K562 (cell line): Measurements from ENCODE around the gene SLC5A6. TPM values are rescaled to one million over a fixed set of nuclear protein-coding genes. Genes with fewer than 3 reads are reported as not detected.
A peak's percentile ranks its signal among the peaks of the same experiment; 100 is the strongest.

ENCODE experiments used
- ATAC-seq: fragments of 200-7000 bp; cut with Tn5 transposase; 3 replicates; pipeline ENCODE4 v1.9.1; 2020; ENCODE audit warnings: moderate library complexity
- BruUV-seq: library from RNA; stranded (reverse); fragments of 400-500 nt; replicated peaks from 2 replicates; lab custom pipeline; 2021; lab: Mats Ljungman, UMichigan
- CTCF ChIA-PET: fragments of 300-600 bp; formaldehyde crosslinking; extraction: SDS; loops from one replicate; lab custom pipeline; 2021; ENCODE audit warnings: low intra/inter-chr PET ratio; lab: Yijun Ruan, JAX
- POLR2A ChIA-PET: fragments of 300-600, 350-650 bp; sonication (Branson Sonifier 250); formaldehyde crosslinking; extraction: SDS; loops from one replicate; lab custom pipeline; 2021; ENCODE audit warnings: antibody characterized with exemption, inconsistent platforms; lab: Yijun Ruan, JAX
- DNase-seq, 4 experiments: peaks; one replicate each; pipeline versions ENCODE4 v3.0.0 to v3.0.0-alpha.2; 2011 to 2018; ENCODE audit warnings: low spot score in 3 of 4, mixed read lengths in 3 of 4; ENCODE audit errors: extremely low read depth in 1 of 4
- FAIRE-seq: peaks from 2 replicates; lab custom pipeline; 2011; peaks lifted over from hg19 to GRCh38; lab: Jason Lieb, UNC
- H2AFZ ChIP-seq: 2 replicates; pipeline ENCODE4 v1.6.0; 2011; ENCODE audit warnings: low read depth, low read length, control low read depth, inconsistent platforms
- H3K27ac ChIP-seq: fragments of 200-600 bp; 3 replicates; pipeline ENCODE4 v1.8.0; 2011; ENCODE audit warnings: low read depth, mild to moderate bottlenecking, control low read depth, inconsistent platforms, low read length, moderate library complexity, mixed read lengths; ENCODE audit errors: extremely low read depth
- H3K27me3 ChIP-seq, 2 experiments: fragments of 300-600 bp in 1 of 2; 2 replicates in 1 of 2; 3 replicates in 1 of 2; pipeline versions ENCODE4 v1.6.0 to v1.8.0; 2011; ENCODE audit warnings: inconsistent platforms in 2 of 2, low read length in 2 of 2, mild to moderate bottlenecking in 1 of 2, mixed read lengths in 1 of 2, moderate library complexity in 1 of 2; ENCODE audit not compliant: control insufficient read depth in 2 of 2, insufficient read depth in 2 of 2
- H3K36me3 ChIP-seq: fragments of 300-600 bp; 3 replicates; pipeline ENCODE4 v1.8.0; 2011; ENCODE audit warnings: mild to moderate bottlenecking, low read length, inconsistent platforms; ENCODE audit not compliant: control insufficient read depth, insufficient read depth
- H3K4me1 ChIP-seq, 2 experiments: fragments of 200-600 bp in 1 of 2; replicated peaks in 1 of 2; 2 replicates in 1 of 2; 3 replicates in 1 of 2; pipeline versions ENCODE4 v1.5.1 to v1.8.0; 2011; ENCODE audit warnings: inconsistent platforms in 2 of 2, low read length in 2 of 2, mild to moderate bottlenecking in 1 of 2, mixed read lengths in 1 of 2, moderate library complexity in 1 of 2; ENCODE audit not compliant: control insufficient read depth in 2 of 2, insufficient read depth in 2 of 2
- H3K4me2 ChIP-seq: 2 replicates; pipeline ENCODE4 v1.6.1; 2011; ENCODE audit warnings: low read length, control low read depth, inconsistent platforms, mixed read lengths; ENCODE audit not compliant: insufficient read depth
- H3K4me3 ChIP-seq: fragments of 200-600 bp; sonication (generic), shearing (Covaris generic); 2 replicates; pipeline ENCODE4 v1.5.1; 2016; ENCODE audit warnings: control low read depth, inconsistent platforms
- H3K79me2 ChIP-seq: fragments of 200-600 bp; 3 replicates; pipeline ENCODE4 v1.8.0; 2011; ENCODE audit warnings: low read length, inconsistent platforms; ENCODE audit not compliant: control insufficient read depth, insufficient read depth
- H3K9ac ChIP-seq, 2 experiments: 2 replicates each; pipeline versions ENCODE4 v1.6.0 to v1.6.1; 2011; ENCODE audit warnings: low read depth in 2 of 2, low read length in 2 of 2, control low read depth in 1 of 2, inconsistent platforms in 1 of 2, mild to moderate bottlenecking in 1 of 2, mixed read lengths in 1 of 2; ENCODE audit not compliant: insufficient read depth in 1 of 2
- H3K9me1 ChIP-seq: one replicate; pipeline ENCODE4 v1.6.0; 2011; ENCODE audit warnings: inconsistent platforms, mild to moderate bottlenecking, low read length, moderate library complexity; ENCODE audit not compliant: control insufficient read depth, insufficient read depth
- H3K9me3 ChIP-seq: replicated peaks from 2 replicates; pipeline ENCODE4 v1.5.1; 2011; ENCODE audit warnings: low read depth, low read length, inconsistent platforms; ENCODE audit not compliant: control insufficient read depth, insufficient read depth
- H4K20me1 ChIP-seq: replicated peaks from 2 replicates; pipeline ENCODE4 v1.6.1; 2011; ENCODE audit warnings: low read length, inconsistent platforms, mixed read lengths; ENCODE audit not compliant: control insufficient read depth, insufficient read depth
- ARID1B ChIP-seq: fragments of 450-650 bp; IDR thresholded peaks from 2 replicates; pipeline ENCODE4 v1.6.1; 2016; ENCODE audit warnings: antibody characterized with exemption, mild to moderate bottlenecking, inconsistent platforms
- ATF3 ChIP-seq, 2 experiments: fragments of 450-650 bp in 1 of 2; sonication (generic) in 1 of 2; formaldehyde crosslinking in 1 of 2; IDR thresholded peaks in 1 of 2; conservative IDR thresholded peaks in 1 of 2; 2 replicates each; pipeline versions ENCODE4 v1.6.1 to v1.8.1; 2016 to 2023; ENCODE audit warnings: mild to moderate bottlenecking in 2 of 2, moderate library complexity in 2 of 2, inconsistent platforms in 1 of 2, missing genetic modification reagents in 1 of 2
- C11orf30 ChIP-seq: fragments of 450-650 bp; IDR thresholded peaks from 2 replicates; pipeline ENCODE4 v1.6.1; 2016; ENCODE audit warnings: low read depth, mild to moderate bottlenecking
- CBFA2T3 ChIP-seq: fragments of 450-650 bp; IDR thresholded peaks from 2 replicates; pipeline ENCODE4 v1.6.1; 2017
- GABPB1 ChIP-seq: sonication (generic); formaldehyde crosslinking; IDR thresholded peaks from 2 replicates; pipeline ENCODE4 v1.8.0; 2022; ENCODE audit warnings: mild to moderate bottlenecking, missing genetic modification reagents
- GTF2F1 ChIP-seq: IDR thresholded peaks from 2 replicates; pipeline ENCODE4 v1.6.1; 2011; ENCODE audit warnings: low read depth, low read length, improper control_type of control experiment
- MAFG ChIP-seq: fragments of 450-650 bp; conservative IDR thresholded peaks from 2 replicates; pipeline ENCODE4 v1.6.1; 2016; ENCODE audit warnings: missing genetic modification characterization, missing compliant biosample characterization
- NRF1 ChIP-seq, 2 experiments: fragments of 450-650 bp; IDR thresholded peaks in 1 of 2; conservative IDR thresholded peaks in 1 of 2; 2 replicates each; pipeline ENCODE4 v1.6.1; 2014; ENCODE audit warnings: mild to moderate bottlenecking in 2 of 2
- SMARCA4 ChIP-seq: fragments of 450-650 bp; IDR thresholded peaks from 2 replicates; pipeline ENCODE4 v1.6.1; 2016
- TGIF2 ChIP-seq: sonication (generic); formaldehyde crosslinking; IDR thresholded peaks from 2 replicates; pipeline ENCODE4 v1.8.1; 2022; ENCODE audit warnings: mild to moderate bottlenecking, missing genetic modification reagents, moderate library complexity
- YY1 ChIP-seq, 3 experiments: IDR thresholded peaks; 2 replicates each; pipeline ENCODE4 v1.6.1; 2011; ENCODE audit warnings: low read length in 2 of 3, mild to moderate bottlenecking in 2 of 3, moderate library complexity in 2 of 3, borderline replicate concordance in 1 of 3, control low read depth in 1 of 3, low read depth in 1 of 3; ENCODE audit not compliant: insufficient read depth in 3 of 3, insufficient replicate concordance in 2 of 3, control insufficient read depth in 1 of 3, insufficient read length in 1 of 3; ENCODE audit errors: extremely low read depth in 1 of 3
- ZNF274 ChIP-seq: IDR thresholded peaks from 2 replicates; pipeline ENCODE4 v1.6.1; 2011; ENCODE audit warnings: low read depth, mild to moderate bottlenecking, low read length, moderate library complexity, borderline replicate concordance
- WGBS: fragments of 100-300 bp; shearing (Covaris generic); methylation state at CpG from one replicate; pipeline ENCODE4 v1.1.6; 2016; ENCODE audit warnings: low coverage, mixed read lengths; ENCODE audit not compliant: insufficient coverage; ENCODE audit errors: missing lambda C conversion rate; 5-methylcytosine and 5-hydroxymethylcytosine counted together
- in situ Hi-C: fragments of 300-500 bp; cut with MboI; formaldehyde crosslinking; loops from 4 replicates; pipeline ENCODE4 v1.15.0; 2018; ENCODE audit warnings: inconsistent platforms, mixed read lengths
- intact Hi-C: fragments of 100-400 bp; cut with micrococcal nuclease; formaldehyde crosslinking; loops from 2 replicates; pipeline ENCODE4 v1.14.2; 2022
- polyA plus RNA-seq, 8 experiments: library from polyadenylated mRNA; depleted of rRNA in 4 of 8; stranded (reverse) in 5 of 8; unstranded in 3 of 8; fragments of >200 nt; fragmentation: Nextera tagmentation in 2 of 8; fragmentation: Illumina TruSeq in 1 of 8; extraction: Ambion mirVana in 2 of 8; extraction: Trizol in 1 of 8; gene quantifications; 2 replicates each; pipeline versions ENCODE4 v1.2.1 to v1.2.3, GENCODE V29; 2011 to 2014; ENCODE audit warnings: inconsistent platforms in 1 of 8, missing spikeins in 1 of 8
- total RNA-seq, 7 experiments: library from RNA; depleted of rRNA in 6 of 7; stranded (reverse); fragments of >200 nt in 6 of 7; fragmentation: Illumina TruSeq in 2 of 7; extraction: Trizol in 2 of 7; gene quantifications; 2 replicates each; pipeline versions ENCODE4 v1.2.1 to v1.2.3, GENCODE V29; 2011 to 2021; ENCODE audit warnings: low replicate concordance in 1 of 7
- TF ChIP-seq, protein P1 (sequence below): IDR thresholded peaks from 2 replicates; pipeline ENCODE4 v1.6.1; 2016; ENCODE audit warnings: missing genetic modification characterization, missing compliant biosample characterization
- TF ChIP-seq, protein P2 (sequence below): fragments of 200-800 bp; sonication (Bioruptor generic); IDR thresholded peaks from 2 replicates; pipeline ENCODE4 v1.6.1; 2017; ENCODE audit warnings: missing genetic modification characterization, missing compliant biosample characterization

SLC5A6 gene
- total and polyA plus RNA-seq, 9 of the 15 experiments (the other 6 are each of a cell fraction or from before 2014, with no cell fraction given): 32.6 to 137 (median 107) TPM

- Histone ChIP-seq H3K27me3 (no peaks in the 10 kb centered on the region), H2AFZ (peak overlapping the region; percentile 86), H3K4me2 (peak overlapping the region; percentile 55), H3K4me1 (peaks cover 0 to 13% of the 10 kb centered on the region in 2 experiments; a peak in 3 of 5 replicates), H4K20me1 (no peaks in the 10 kb centered on the region), H3K27ac (no peak overlapping the region), H3K9me1 (no peaks in the 10 kb centered on the region), H3K9ac (peak overlapping the region; percentile 13 to 31; a peak in 3 of 4 replicates), H3K36me3 (no peaks in the 10 kb centered on the region), H3K4me3 (0 out of 2 replicates have a peak overlapping the region, but pooled peaks have one; percentile 5), H3K9me3 (no peaks in the 10 kb centered on the region), H3K79me2 (no peaks in the 10 kb centered on the region)
- no TSS peak for BruUV-seq
- DNase-seq (peak in 3 of 4 experiments; percentile 33 to 47 (median 47)), ATAC-seq (peak; percentile 52; the same call in 2 of the 3 replicates), FAIRE-seq (peak; percentile 37)
- WGBS: 29% methylated on average over 15 of the region's 15 CpGs
- intact Hi-C loops: no loop called here
- CTCF ChIA-PET: no interaction called here
- in situ Hi-C loops: no loop called here
- POLR2A ChIA-PET: interaction anchor here (1.8 kb wide), 1 partner anchor 10 kb away, joined by 6 read pairs; no protein-coding TSS in a partner anchor
- TF ChIP-seq GABPB1: no peak
- TF ChIP-seq ARID1B: peak; percentile 41; the same call in 1 of the 2 replicates
- TF ChIP-seq YY1 (IDR thresholded peaks at IDR 0.05; ENCODE audit: borderline replicate concordance in 1 of 3, control insufficient read depth in 1 of 3, extremely low read depth in 1 of 3, insufficient read depth in 3 of 3, insufficient read length in 1 of 3, insufficient replicate concordance in 2 of 3, low read depth in 1 of 3, low read length in 2 of 3): peak in 1 of 3 experiments; percentile 32
- peak in 1 of 2 experiments; percentile 20; a peak in 1 of 4 replicates for TF ChIP-seq NRF1 (conservative IDR thresholded peaks at IDR 0.05 in 1 of 2, IDR thresholded peaks at IDR 0.05 in 1 of 2)
- TF ChIP-seq SMARCA4: peak; percentile 20; the same call in 1 of the 2 replicates
- TF ChIP-seq GTF2F1: no peak
- peak; percentile 74 for TF ChIP-seq MAFG (tag)
- no peak for TF ChIP-seq TGIF2 (CRISPR knock-in tag)
- TF ChIP-seq, protein P1, sequence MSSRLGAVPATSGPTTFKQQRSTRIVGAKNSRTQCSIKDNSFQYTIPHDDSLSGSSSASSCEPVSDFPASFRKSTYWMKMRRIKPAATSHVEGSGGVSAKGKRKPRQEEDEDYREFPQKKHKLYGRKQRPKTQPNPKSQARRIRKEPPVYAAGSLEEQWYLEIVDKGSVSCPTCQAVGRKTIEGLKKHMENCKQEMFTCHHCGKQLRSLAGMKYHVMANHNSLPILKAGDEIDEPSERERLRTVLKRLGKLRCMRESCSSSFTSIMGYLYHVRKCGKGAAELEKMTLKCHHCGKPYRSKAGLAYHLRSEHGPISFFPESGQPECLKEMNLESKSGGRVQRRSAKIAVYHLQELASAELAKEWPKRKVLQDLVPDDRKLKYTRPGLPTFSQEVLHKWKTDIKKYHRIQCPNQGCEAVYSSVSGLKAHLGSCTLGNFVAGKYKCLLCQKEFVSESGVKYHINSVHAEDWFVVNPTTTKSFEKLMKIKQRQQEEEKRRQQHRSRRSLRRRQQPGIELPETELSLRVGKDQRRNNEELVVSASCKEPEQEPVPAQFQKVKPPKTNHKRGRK (tag): no peak
- peak; percentile 61; the same call in 1 of the 2 replicates for TF ChIP-seq ATF3 (IDR thresholded peaks at IDR 0.05)
- 0 out of 2 replicates have a peak, but pooled peaks have one; percentile 21 for TF ChIP-seq ATF3 (CRISPR knock-in tag; conservative IDR thresholded peaks at IDR 0.05)
- no peak for TF ChIP-seq ZNF274
- peak; percentile 33; the same call in 1 of the 2 replicates for TF ChIP-seq CBFA2T3
- TF ChIP-seq C11orf30: peak; percentile 73
- TF ChIP-seq, protein P2, sequence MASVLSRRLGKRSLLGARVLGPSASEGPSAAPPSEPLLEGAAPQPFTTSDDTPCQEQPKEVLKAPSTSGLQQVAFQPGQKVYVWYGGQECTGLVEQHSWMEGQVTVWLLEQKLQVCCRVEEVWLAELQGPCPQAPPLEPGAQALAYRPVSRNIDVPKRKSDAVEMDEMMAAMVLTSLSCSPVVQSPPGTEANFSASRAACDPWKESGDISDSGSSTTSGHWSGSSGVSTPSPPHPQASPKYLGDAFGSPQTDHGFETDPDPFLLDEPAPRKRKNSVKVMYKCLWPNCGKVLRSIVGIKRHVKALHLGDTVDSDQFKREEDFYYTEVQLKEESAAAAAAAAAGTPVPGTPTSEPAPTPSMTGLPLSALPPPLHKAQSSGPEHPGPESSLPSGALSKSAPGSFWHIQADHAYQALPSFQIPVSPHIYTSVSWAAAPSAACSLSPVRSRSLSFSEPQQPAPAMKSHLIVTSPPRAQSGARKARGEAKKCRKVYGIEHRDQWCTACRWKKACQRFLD: 0 out of 2 replicates have a peak, but pooled peaks have one; percentile 39
Observed at GRCh38 chr2:27162151-27163121, 49.6 kb downstream of the SLC5A6 start.
